OCI-LY1 (cell line): ENCODE results near the gene UBAP1.
"Not testable (repeated sequence)": the region's sequence is repeated elsewhere in the genome, so short reads cannot be mapped to it uniquely, and the experiment has no call there.

ENCODE experiments used
- H2AFZ ChIP-seq: fragments of 200-600 bp; sonication (generic), shearing (Covaris generic); 2 replicates; pipeline ENCODE4 v1.6.0; 2014; ENCODE audit warnings: antibody characterized with exemption, mild to moderate bottlenecking, low read length
- H3F3A ChIP-seq: fragments of 200-600 bp; sonication (generic), shearing (Covaris generic); 2 replicates; pipeline ENCODE4 v1.6.0; 2014; ENCODE audit warnings: mild to moderate bottlenecking, antibody characterized with exemption, low read length, moderate library complexity; ENCODE audit not compliant: insufficient read depth
- H3K27ac ChIP-seq: fragments of 200-600 bp; sonication (generic); 2 replicates; pipeline ENCODE4 v1.5.1; 2014; ENCODE audit warnings: low read length, mixed run types, mild to moderate bottlenecking, low read depth; ENCODE audit not compliant: poor library complexity, severe bottlenecking
- H3K27me3 ChIP-seq: fragments of 200-600 bp; sonication (generic); 2 replicates; pipeline ENCODE4 v1.6.0; 2014; ENCODE audit warnings: antibody characterized with exemption, mild to moderate bottlenecking, low read length, moderate library complexity; ENCODE audit not compliant: insufficient read depth
- H3K36me3 ChIP-seq: fragments of 200-600 bp; sonication (generic); 2 replicates; pipeline ENCODE4 v1.6.1; 2014; ENCODE audit warnings: mild to moderate bottlenecking, antibody characterized with exemption, low read length, moderate library complexity, mixed read lengths; ENCODE audit not compliant: insufficient read depth
- H3K4me1 ChIP-seq: fragments of 200-600 bp; sonication (generic); 2 replicates; pipeline ENCODE4 v1.5.1; 2014; ENCODE audit warnings: mild to moderate bottlenecking, low read length, moderate library complexity; ENCODE audit not compliant: insufficient read depth, severe bottlenecking
- H3K4me2 ChIP-seq: fragments of 200-600 bp; sonication (generic), shearing (Covaris generic); 2 replicates; pipeline ENCODE4 v1.6.1; 2014; ENCODE audit warnings: low read length
- H3K4me3 ChIP-seq: fragments of 200-600 bp; sonication (generic); 2 replicates; pipeline ENCODE4 v1.5.1; 2014; ENCODE audit warnings: low read length, low read depth, mild to moderate bottlenecking, mixed read lengths; ENCODE audit not compliant: poor library complexity, severe bottlenecking
- H3K79me2 ChIP-seq: fragments of 200-600 bp; shearing (Covaris generic); 2 replicates; pipeline ENCODE4 v1.6.1; 2016; ENCODE audit warnings: mixed run types, low read length, mixed read lengths; ENCODE audit not compliant: insufficient read depth
- H3K9ac ChIP-seq: fragments of 200-600 bp; sonication (generic), shearing (Covaris generic); 2 replicates; pipeline ENCODE4 v1.6.1; 2014; ENCODE audit warnings: mild to moderate bottlenecking, low read length, mixed read lengths
- H3K9me2 ChIP-seq: fragments of 200-600 bp; sonication (generic), shearing (Covaris generic); 2 replicates; pipeline ENCODE4 v1.6.1; 2014; ENCODE audit warnings: low read depth, mild to moderate bottlenecking, low read length, mixed read lengths
- H3K9me3 ChIP-seq: fragments of 200-600 bp; shearing (Covaris generic); 2 replicates; pipeline ENCODE4 v1.6.1; 2014; ENCODE audit warnings: low read length, mixed read lengths
- H4K20me1 ChIP-seq: fragments of 200-600 bp; sonication (generic), shearing (Covaris generic); 2 replicates; pipeline ENCODE4 v1.6.0; 2016; ENCODE audit warnings: mild to moderate bottlenecking, low read length; ENCODE audit not compliant: insufficient read depth
- EZH2 ChIP-seq: fragments of 200-600 bp; sonication (generic), shearing (Covaris generic); IDR thresholded peaks from 2 replicates; pipeline ENCODE4 v1.8.0; 2017; ENCODE audit warnings: borderline replicate concordance, mixed run types, mild to moderate bottlenecking, antibody characterized with exemption, low read length, moderate library complexity, mixed read lengths
- TF ChIP-seq, protein P1 (sequence below): fragments of 200-600 bp; sonication (generic), shearing (Covaris generic); IDR thresholded peaks from 2 replicates; pipeline ENCODE4 v1.5.1; 2017; ENCODE audit warnings: mild to moderate bottlenecking, antibody characterized with exemption, low read length, moderate library complexity, mixed read lengths

Gene UBAP1

GRCh38 chr9:34195143-34195542, 16.3 kb downstream of the UBAP1 start:
- Histone ChIP-seq H3K9me2 (no peaks in the 10 kb centered on the region), H3K36me3 (peaks cover 4% of the 10 kb centered on the region; the same call in 1 of the 2 replicates), H3K9me3 (no peaks in the 10 kb centered on the region), H3K4me1 (peaks cover 53% of the 10 kb centered on the region), H3K27me3 (no peaks in the 10 kb centered on the region), H3K9ac (no peak overlapping the region), H3K79me2 (peaks cover 85% of the 10 kb centered on the region), H3K4me2 (no peak overlapping the region), H4K20me1 (no peaks in the 10 kb centered on the region), H3K27ac (peak overlapping the region; percentile 18), H2AFZ (no peak overlapping the region), H3F3A (no peaks in the 10 kb centered on the region), H3K4me3 (no peak overlapping the region)
- TF ChIP-seq, protein P1, sequence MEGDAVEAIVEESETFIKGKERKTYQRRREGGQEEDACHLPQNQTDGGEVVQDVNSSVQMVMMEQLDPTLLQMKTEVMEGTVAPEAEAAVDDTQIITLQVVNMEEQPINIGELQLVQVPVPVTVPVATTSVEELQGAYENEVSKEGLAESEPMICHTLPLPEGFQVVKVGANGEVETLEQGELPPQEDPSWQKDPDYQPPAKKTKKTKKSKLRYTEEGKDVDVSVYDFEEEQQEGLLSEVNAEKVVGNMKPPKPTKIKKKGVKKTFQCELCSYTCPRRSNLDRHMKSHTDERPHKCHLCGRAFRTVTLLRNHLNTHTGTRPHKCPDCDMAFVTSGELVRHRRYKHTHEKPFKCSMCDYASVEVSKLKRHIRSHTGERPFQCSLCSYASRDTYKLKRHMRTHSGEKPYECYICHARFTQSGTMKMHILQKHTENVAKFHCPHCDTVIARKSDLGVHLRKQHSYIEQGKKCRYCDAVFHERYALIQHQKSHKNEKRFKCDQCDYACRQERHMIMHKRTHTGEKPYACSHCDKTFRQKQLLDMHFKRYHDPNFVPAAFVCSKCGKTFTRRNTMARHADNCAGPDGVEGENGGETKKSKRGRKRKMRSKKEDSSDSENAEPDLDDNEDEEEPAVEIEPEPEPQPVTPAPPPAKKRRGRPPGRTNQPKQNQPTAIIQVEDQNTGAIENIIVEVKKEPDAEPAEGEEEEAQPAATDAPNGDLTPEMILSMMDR = no peak
- TF ChIP-seq EZH2 = no peak

DNA sequence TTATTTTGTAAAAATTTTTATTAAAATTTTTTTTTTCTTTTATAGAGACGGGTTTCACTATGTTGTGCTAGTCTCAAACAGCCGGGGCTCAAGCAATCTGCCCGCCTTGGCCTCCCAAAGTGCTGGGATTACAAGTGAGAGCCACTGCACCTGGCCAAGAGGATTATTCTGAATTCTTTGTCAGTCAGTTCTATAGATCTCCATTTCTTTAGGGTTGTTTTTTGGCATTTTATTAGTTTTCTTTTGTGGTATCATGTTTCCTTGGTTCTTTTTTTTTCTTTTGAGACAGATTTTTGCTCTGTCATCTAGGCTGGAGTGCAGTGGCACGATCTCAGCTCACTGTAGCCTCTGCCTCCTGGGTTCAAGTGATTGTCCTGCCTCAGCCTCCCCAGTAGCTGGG, 18.4 kb downstream of the UBAP1 start:
- H3K4me3 ChIP-seq, H3K9me3 ChIP-seq, H4K20me1 ChIP-seq, H3K36me3 ChIP-seq, H3K9me2 ChIP-seq, H3K27me3 ChIP-seq, H3F3A ChIP-seq, H2AFZ ChIP-seq, H3K9ac ChIP-seq, H3K4me2 ChIP-seq: not testable (repeated sequence)
- peak overlapping the region; percentile 77 for H3K27ac ChIP-seq
- peaks cover 40% of the 10 kb centered on the region for H3K4me1 ChIP-seq
- H3K79me2 ChIP-seq = peaks cover 77% of the 10 kb centered on the region

- no peaks in the 10 kb centered on the region for H3K27me3 ChIP-seq
- no peak for TF ChIP-seq EZH2
- TF ChIP-seq, protein P1 = no peak
- no peaks in the 10 kb centered on the region for H4K20me1 ChIP-seq
- no peak overlapping the region; the same call in 1 of the 2 replicates for H3K4me2 ChIP-seq
- H3F3A ChIP-seq = no peaks in the 10 kb centered on the region
- H3K36me3 ChIP-seq = peaks cover 11% of the 10 kb centered on the region; the same call in 1 of the 2 replicates
- peaks cover 33% of the 10 kb centered on the region for H3K4me1 ChIP-seq
- H3K9me3 ChIP-seq = no peaks in the 10 kb centered on the region
- no peaks in the 10 kb centered on the region for H3K9me2 ChIP-seq
- H3K79me2 ChIP-seq = peaks cover 74% of the 10 kb centered on the region
- H3K9ac ChIP-seq = no peak overlapping the region
- H2AFZ ChIP-seq = no peak overlapping the region
- no peak overlapping the region for H3K4me3 ChIP-seq
- H3K27ac ChIP-seq = peak overlapping the region; percentile 77
Measured at GRCh38 chr9:34197756-34198711, 19.2 kb downstream of the UBAP1 start.
